Fibroblast of peridontal ligament (primary cell): ENCODE measurements around the gene PNPLA1.

ENCODE experiments used
- DNase-seq: peaks from one replicate; pipeline ENCODE4 v3.0.0-alpha.2; 2010; ENCODE audit errors: extremely low read depth

PNPLA1 gene

GRCh38 chr6:36355819-36356218, 86.0 kb downstream of the PNPLA1 start:
- no peak for DNase-seq

GRCh38 chr6:36357872-36358225, 88.0 kb downstream of the PNPLA1 start:
- no peak for DNase-seq
